Measurements from ENCODE around the gene ACSL1. TPM values are rescaled to one million over a fixed set of nuclear protein-coding genes. Genes with fewer than 3 reads are reported as not detected.

ACSL1 gene
- total RNA-seq, 1 donor from 2014 or later = 43.2 TPM

DNA sequence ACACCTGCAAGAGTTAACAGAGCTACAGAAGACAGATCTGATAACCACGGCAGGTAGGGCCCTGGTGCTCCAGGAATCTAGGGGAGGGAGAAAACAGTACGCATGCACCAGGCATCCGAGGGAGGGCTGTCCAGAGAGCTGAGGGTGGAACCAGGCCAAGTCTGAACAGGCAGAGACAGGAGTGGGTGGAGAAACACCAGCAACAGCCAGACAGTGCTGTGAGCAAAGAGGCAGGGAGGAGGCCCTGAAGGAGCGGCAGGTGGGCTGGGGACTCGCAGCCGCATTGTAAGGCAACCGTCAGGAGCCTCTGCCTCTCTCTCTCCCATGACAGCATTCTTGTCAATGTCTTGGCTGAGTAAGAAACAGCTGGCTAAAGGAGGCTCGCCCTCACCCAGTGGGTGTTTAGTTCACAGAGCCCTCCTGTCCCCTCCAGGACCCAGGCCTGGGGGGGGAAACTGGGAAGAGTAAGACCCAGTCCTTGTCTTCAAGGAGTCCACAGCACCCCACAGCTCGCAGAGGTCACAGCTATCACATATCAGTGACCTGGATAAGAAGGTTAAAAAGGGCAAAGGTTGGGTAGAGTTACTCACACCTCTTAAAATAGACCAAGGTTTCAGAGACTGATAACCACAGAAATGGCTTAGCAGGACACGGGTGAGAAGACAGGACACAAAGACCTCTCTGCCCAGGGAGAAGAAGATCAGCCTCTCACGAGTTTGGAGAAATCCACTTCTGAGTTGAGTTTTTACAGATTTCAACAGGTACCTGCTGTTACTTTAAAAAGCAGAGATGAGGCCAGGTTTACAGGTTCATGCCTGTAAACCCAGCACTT, 10.5 kb downstream of the ACSL1 start:
- DNase-seq (ENCODE audit: low spot score in 2 of 2) = peak in 1 of 2 donors; percentile 53
- no peak for FAIRE-seq

DNA sequence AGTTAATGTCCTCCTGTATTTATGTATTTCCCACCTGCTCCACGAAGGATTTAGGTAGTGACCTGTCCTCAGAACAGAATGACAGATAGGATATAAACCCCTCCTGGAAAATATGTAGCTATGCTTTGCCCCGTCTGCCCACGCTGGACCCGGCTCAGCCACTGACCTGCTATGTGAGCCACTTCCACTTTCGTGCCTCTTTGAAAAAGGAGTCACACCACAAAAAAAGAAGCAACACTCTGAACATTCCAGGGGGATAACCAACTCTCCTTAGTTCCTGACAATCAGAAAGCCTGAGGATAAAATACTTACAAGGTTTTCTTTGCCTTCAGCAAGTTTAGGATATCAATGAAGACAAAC, 11.1 kb downstream of the ACSL1 start:
- FAIRE-seq = no peak

DNA sequence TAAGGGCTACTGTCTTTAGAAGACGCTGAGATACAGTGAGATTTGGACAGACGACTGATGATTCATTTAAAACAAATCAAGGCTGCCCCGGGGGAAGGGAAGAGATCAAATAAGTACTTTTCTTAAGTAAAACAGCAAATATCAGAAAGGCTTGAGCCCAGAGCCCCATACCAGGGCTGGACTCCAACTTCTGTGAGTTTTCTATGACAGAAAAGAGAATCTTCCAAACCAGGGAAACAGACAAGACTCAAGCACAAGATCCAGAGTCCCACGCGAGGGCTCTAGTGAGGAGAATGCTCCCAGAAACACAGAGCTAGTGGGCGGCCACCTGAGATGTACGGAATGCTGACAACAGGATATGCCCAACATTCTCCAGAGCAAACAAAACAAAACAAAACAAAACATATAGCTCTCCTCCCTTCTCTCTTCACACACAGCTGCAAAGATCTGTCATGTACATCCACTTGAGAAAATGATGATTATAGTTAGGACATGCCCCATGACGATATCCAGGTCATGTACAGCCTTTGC, 13.1 kb downstream of the ACSL1 start:
- no peak for FAIRE-seq
- DNase-seq (ENCODE audit: low spot score in 2 of 2) = no peak

More for the DNA sequence above, 11.1 kb downstream of the ACSL1 start:
- no peak for DNase-seq (ENCODE audit: low spot score in 2 of 2)

DNA sequence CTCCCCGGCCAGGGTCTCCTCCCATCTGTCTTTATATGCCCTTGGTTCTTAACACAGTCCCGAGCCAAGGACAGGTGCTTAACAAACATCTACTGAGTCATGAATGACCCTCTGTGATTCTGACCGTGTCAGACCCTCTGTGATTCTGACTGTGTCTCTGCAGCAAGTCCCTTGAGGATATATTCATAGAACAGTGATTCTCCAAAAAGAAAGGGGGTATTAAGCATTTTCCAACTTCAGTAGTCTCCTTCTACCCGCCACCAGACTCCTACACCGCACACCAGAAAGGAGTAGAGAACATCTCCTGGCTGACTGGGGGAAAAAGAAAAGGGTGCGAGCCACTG, 13.6 kb downstream of the ACSL1 start:
- no peak for DNase-seq (ENCODE audit: low spot score in 2 of 2)
- FAIRE-seq = no peak

DNA sequence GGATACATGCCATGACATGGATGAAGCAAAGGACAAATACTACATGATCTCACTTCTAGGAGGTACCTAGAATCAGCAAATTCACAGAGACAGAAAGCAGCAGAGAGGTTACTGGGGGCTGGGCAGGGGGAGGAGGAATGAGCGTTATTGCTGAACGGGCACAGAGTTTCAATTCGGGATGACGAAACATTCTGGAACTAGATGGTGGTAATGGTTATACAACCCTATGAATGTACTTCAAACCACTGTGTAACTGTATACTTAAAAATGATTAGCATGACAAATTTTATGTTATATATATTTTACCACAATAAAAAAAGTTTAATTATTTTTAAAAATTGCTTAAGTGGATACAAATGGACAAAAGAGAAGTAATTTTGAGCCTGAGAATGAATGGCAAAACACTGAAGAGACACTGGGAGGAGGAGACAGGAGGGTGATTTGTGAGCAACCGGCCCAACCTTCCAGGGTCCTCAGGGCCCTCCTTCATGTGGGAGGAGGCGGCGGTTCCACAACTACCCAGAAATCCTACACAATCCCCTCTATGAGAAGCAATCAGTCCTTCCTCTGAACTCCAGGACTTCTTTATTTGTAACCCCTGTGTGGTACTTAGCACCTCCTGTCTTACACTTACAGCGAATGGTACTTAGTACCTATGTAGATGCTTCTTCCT, 14.1 kb downstream of the ACSL1 start:
- DNase-seq (ENCODE audit: low spot score in 2 of 2) (no peak), FAIRE-seq (no peak)

DNA sequence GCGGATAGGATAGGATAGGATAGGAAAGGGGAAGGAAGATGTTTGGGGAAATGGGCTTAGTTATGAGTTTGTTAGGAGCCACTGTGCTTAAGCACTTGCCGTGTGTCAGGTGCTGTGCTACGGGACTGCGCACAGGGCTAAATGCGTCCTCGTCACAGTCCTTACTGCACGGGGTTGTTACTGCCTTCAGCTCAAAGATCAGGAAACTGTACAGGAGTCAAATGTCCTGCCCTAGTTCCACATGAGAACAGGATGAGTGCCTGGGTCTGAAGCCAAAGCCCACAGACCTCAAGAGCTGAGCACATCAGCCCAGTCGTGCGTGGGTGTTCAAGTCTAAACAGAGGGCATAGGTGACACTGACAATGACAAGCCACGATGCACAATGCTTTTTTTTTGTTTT, 15.0 kb downstream of the ACSL1 start:
- FAIRE-seq = no peak
- DNase-seq (ENCODE audit: low spot score in 2 of 2) = no peak

DNA sequence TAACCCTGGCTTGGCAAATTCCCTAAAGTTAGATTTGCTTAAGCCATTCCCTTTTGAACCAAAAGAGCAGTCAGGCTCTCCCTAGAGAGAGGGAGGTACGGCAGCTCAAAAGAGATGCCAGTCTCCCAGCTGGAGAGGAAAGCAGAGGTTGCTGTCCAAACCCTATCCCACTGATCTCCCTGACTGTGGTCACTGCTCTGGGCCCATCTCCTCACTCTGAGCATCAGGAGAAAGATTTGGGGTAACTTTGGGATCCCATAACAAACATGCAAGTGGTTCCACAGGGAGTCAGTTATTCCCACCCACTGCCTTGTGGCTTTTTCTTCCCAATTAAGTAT, 17.1 kb downstream of the ACSL1 start:
- DNase-seq (ENCODE audit: low spot score in 2 of 2) = no peak
- FAIRE-seq = no peak

DNA sequence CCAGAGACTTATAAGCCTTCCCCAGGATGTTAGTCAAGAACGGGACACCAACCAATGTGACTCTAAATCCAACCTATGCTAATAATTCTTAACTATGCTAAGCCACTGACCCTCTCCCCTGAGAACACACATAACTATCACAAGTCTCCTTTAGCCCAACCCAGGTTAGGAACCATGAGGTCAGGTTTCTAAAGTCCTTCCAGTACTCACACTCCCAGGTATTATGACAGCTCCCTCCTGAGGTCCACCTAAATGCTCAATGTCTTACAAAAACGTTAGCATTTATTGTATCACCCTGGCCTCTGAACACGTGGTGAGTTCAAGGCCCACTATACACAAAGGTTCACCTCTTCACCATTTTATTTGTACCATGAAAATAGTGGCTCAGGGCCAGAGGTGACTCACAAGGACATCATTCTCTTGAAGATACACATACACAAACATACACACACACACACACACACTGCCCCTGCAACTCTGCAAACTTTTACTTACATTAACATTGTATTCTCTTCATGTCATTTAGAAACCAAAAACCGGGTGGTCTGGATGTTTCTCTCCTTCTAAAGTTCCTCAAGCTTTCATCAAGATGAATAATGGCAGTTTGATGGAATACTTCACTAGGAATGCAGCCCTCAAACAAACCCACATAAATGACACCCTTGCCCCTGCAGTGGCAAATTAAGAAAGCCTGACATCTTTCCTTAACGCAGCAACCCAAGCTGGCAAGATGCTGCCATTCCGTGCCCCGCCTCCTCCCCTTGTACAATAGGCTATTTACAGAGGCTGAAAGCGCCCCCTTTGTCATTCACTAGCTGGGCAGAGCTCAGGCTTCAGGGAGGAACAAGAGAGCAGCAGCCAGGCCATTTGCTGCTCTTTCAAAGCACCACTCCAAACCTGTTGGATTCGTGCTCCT, 17.7 kb downstream of the ACSL1 start:
- FAIRE-seq (no peak), DNase-seq (ENCODE audit: low spot score in 2 of 2) (peak in 1 of 2 donors; percentile 35)

DNA sequence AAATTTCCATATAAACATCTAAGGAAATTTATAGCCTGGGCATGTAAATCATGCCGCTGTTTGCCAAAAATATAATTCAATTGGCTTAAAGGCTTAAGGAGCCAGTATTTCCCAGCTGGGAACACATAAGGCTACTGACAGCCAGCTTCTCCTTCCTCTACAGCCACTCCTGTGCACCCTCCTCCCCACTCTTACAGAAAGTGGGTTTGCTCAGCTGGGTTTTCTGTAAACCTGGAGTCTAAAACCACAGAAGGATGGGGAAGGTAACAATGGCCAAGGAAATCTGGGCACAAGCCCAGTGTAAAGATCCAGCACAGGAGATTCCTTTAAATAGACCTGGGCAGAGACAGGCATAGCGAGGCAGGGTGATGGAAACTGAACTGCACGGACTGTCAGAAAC, 18.5 kb downstream of the ACSL1 start:
- DNase-seq (ENCODE audit: low spot score in 2 of 2) = no peak
- no peak for FAIRE-seq

DNA sequence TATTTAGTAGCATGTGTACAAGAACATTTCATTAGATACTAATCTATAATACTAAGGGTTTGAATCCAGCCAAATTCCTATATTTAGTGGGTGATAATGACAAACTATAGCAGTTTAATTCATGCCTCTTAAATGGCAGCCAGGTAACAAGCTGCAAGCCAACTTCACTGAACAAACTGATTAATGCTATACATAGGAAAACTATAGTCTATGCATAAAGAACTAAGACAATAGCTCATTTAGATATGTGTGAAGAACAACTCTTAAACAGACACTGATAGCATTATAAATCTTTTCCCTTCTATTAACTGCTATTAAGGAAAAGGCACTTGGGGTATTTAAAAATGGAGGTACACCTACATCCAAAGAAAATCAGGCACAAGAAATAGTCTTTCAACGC, 19.1 kb downstream of the ACSL1 start:
- no peak for DNase-seq (ENCODE audit: low spot score in 2 of 2)
- FAIRE-seq = no peak

DNA sequence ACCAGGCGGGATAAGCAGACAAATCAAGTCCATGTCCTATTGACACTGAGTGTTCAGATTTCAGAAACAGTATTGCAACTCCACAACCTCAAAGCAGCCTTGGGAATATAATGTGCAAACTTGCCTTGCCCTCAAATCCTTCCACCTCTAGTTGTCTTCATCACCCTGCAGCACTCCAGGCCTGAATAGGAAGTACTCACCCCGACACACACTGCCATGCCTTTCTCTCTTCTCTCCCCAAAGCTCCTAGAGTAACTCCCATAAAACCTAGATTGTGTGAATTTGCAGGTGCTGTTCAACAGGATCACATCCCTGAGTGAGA, 19.6 kb downstream of the ACSL1 start:
- DNase-seq (ENCODE audit: low spot score in 2 of 2) = no peak
- FAIRE-seq = no peak

DNA sequence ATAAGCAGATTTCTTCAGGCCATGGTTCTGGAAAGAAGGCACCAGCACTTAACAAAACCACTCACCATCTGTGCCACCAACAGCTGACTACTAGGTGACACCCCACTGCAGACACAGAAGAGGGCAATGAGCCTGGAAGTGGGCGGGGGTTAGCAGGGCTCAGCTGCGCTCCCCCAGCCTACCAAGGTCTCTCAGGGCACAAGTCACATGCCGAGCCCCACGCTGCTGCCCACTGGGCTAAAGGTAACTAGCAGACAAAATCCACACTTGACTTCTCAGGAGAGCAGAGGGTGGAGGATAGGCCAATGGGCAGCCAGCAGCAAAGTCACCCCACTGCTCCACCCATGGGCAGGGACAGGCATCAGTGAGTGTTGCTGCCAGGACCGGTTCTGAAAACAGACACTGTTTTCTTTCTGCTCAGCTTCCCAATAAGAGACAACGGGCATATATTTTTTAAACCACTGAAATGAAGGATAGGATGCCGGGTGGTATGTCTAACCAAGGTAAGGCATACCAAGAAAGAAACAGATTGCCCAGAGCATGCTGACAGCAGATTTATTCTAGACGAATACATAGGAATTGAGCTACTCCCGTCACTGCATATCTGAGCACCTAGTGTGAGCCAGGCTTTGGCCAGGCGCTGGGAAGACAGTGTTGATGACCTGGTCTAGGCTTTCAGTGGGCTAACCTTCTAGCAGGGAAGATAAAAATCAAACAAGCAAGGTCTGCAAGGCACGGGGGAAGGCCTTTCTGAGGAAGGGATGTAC, 20.1 kb downstream of the ACSL1 start:
- DNase-seq (ENCODE audit: low spot score in 2 of 2) (peak in 1 of 2 donors; percentile 35), FAIRE-seq (no peak)

DNA sequence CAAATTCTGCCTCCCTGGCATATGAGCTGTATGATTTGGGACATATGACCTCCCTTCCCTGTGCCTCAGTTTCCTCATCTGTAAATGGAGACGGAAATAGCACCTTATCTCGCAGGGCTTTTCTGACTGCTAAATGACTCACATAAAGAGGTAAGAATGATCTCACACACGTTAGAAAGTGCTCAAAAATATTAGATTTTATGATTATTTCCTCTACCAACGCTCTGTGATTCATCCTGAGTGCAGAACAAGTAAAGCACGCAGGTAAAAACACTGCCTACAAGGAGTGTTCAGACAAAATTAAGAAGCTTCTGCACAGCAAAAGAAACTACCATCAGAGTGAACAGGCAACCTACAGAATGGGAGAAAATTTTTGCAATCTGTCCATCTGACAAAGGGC, 21.1 kb downstream of the ACSL1 start:
- DNase-seq (ENCODE audit: low spot score in 2 of 2) (no peak), FAIRE-seq (no peak)

DNA sequence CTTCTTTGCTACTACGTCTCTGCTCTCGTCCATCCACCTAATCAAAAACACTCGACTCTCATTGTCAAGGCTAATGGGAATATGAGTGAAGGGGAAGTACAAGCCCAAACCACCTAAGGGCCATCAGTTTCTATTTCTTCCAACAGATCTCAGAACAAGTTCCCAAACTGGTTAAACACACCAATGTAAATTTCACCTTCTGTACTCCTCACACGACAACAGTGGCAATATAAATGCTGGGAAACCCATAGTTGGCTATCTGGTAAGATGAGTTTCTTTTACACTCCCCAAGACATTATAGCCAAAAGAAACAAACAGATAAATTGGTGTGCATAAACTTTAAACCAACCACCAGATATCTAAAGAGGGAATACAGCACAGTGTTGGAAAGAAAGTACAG, 21.9 kb downstream of the ACSL1 start:
- FAIRE-seq = no peak
- no peak for DNase-seq (ENCODE audit: low spot score in 2 of 2)

DNA sequence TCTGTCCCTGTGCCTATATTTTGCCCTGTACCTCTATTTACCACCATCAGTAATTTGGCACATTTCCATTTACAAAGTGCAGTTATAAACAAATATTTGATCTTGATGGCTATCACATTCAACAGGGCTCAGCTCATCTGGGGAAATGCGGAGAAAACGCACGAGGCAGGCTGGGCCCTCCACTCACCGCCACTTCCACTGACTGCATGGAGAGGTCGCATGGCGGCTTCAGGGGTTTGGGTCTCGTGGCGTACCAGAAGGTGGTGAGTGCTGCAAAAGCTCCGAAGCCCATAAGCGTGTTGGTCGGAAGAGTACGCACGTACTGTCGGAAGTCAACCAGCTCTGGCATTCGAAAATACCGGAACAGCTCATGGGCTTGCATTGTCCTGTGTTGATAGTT, 22.6 kb downstream of the ACSL1 start:
- no peak for DNase-seq (ENCODE audit: low spot score in 2 of 2)
- FAIRE-seq = no peak

DNA sequence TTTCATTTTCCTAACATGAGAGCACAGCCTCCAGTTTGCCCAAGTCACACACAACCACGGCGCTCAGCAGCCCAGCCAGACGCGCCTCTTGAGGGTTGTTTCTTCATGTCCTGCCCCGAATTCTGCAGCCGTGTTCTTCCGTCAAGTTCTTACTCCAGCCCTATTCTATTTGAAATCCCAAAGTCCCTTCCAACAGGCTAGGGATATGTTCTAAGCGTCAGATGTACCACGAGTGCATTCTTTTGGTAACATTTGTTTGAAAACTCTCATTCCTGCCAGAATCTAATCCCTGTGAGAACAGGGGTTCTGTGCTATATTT, 23.1 kb downstream of the ACSL1 start:
- FAIRE-seq = no peak
- DNase-seq (ENCODE audit: low spot score in 2 of 2) = no peak

DNA sequence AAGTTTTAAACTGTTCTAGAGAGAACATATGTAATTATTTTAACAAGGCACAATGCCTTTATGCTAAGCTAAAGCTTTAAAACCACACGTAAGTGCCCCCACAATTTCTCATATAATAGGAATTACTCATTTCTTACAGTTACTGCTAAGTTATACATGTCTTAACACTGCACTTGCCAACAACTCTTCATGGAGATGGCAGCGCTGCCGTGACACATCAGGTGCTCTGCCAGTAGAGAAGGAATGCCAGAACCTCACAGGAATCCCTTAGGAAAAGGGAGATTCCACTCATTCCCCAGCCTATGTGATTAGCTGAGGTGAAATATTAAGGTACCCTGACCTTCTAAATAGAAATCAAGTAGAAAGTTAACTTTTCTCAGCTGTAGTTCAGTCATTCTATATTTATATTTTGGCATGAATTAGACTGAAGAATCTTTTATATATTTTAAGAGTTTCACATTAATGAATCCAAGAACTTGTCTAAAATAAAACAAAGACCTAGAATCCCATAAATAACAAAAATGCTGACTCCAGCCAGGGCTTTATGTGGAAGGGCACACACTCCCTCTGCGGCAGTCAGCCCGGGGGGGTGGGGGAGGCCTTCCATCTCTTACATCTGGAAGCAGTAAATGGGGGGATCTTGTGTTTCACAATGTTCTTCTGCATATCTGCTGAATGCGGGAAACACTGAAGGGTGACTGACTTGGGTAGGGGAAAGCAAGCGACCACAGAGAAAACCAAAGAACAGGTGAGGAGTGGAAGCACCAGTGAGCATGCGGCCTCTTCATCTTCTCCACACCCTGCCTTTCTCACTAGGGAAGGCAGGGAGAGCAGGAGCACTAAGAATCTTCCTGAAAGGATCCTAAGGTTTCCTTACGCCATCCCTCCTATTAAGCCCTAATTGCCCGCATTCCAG, 23.7 kb downstream of the ACSL1 start:
- no peak for DNase-seq (ENCODE audit: low spot score in 2 of 2)
- FAIRE-seq = no peak

DNA sequence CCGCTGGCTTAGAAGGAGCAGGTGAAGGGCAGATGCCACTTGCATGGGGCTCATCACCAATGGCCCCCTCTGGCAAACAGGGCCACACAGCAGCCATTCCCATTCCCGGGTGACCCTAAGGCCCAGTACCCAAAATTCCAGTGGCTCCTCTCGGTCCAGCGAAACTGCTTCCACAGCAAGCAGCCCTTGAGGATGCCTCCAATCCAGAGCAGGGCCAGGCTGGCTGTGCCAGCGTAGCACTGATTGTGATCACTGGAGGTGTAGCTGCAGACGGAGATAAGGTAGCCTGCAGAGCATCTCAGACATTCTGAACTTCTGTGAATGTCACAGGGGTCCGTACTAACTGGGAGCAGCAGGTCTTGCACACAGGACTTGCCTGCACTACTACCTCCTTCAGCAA, 27.3 kb downstream of the ACSL1 start:
- DNase-seq (ENCODE audit: low spot score in 2 of 2) (no peak), FAIRE-seq (no peak)

DNA sequence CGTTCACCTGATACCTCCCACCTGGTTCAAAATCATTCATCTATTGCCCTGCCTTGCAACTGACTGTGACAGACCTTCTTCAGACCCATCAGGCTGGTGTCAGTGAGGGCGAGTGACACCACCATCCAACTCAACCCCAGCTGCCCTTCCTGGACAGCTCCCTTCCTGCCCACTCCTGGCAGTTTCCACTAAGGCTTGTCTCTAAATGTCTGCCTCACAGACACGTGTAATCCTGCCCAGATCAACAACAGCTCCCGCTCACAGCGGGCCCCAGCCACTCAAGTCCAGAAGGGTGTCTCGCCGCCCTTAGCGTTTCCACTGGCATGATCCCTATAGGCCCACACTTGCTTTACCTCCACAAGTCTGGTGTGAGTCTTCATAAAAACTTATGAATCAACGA, 28.9 kb downstream of the ACSL1 start:
- DNase-seq (ENCODE audit: low spot score in 2 of 2) (no peak), FAIRE-seq (no peak)

All from frontal cortex (tissue), 4 donors.